ENCODE data around the gene KRTAP13-2.

KRTAP13-2 gene

GRCh38 chr21:30345014-30345413 is 27.1 kb downstream of the KRTAP13-2 start:
- no peak for DNase-seq (ENCODE audit: low read depth)
- TF ChIP-seq MAX (IDR thresholded peaks at IDR 0.05; ENCODE audit: low read depth, low read length) (no peak), POLR2A (IDR thresholded peaks at IDR 0.05; ENCODE audit: extremely low read depth, insufficient read length) (no peak), CTCF (IDR thresholded peaks at IDR 0.05; ENCODE audit: low read depth, low read length) (no peak), MYC (IDR thresholded peaks at IDR 0.05; ENCODE audit: low read depth, low read length) (no peak)
- H3K4me3 ChIP-seq (ENCODE audit: low read depth, low read length), result no peak overlapping the region

- peak; percentile 33 for DNase-seq (ENCODE audit: low read depth)
Measured at GRCh38 chr21:30340714-30341573, 31.1 kb downstream of the KRTAP13-2 start.

GRCh38 chr21:30338717-30339116 is 33.4 kb downstream of the KRTAP13-2 start:
- no peak overlapping the region for H3K4me3 ChIP-seq (ENCODE audit: low read depth, low read length)
- DNase-seq (ENCODE audit: low read depth), result no peak
- TF ChIP-seq MAX (IDR thresholded peaks at IDR 0.05; ENCODE audit: low read depth, low read length), result no peak
- no peak for TF ChIP-seq POLR2A (IDR thresholded peaks at IDR 0.05; ENCODE audit: extremely low read depth, insufficient read length)
- no peak for TF ChIP-seq CTCF (IDR thresholded peaks at IDR 0.05; ENCODE audit: low read depth, low read length)
- no peak for TF ChIP-seq MYC (IDR thresholded peaks at IDR 0.05; ENCODE audit: low read depth, low read length)

More at GRCh38 chr21:30340714-30341573, 31.1 kb downstream of the KRTAP13-2 start:
- TF ChIP-seq MAX (IDR thresholded peaks at IDR 0.05; ENCODE audit: low read depth, low read length) (no peak), CTCF (IDR thresholded peaks at IDR 0.05; ENCODE audit: low read depth, low read length) (peak; percentile 83), POLR2A (IDR thresholded peaks at IDR 0.05; ENCODE audit: extremely low read depth, insufficient read length) (no peak)
- no peak overlapping the region for H3K4me3 ChIP-seq (ENCODE audit: low read depth, low read length)

- DNase-seq (ENCODE audit: low read depth), result no peak
- TF ChIP-seq CTCF (IDR thresholded peaks at IDR 0.05; ENCODE audit: low read depth, low read length), result no peak
- no peak for TF ChIP-seq MAX (IDR thresholded peaks at IDR 0.05; ENCODE audit: low read depth, low read length)
- no peak for TF ChIP-seq POLR2A (IDR thresholded peaks at IDR 0.05; ENCODE audit: extremely low read depth, insufficient read length)
- TF ChIP-seq MYC (IDR thresholded peaks at IDR 0.05; ENCODE audit: low read depth, low read length), result no peak
- no peak overlapping the region for H3K4me3 ChIP-seq (ENCODE audit: low read depth, low read length)
Measured at GRCh38 chr21:30337772-30338171, 34.3 kb downstream of the KRTAP13-2 start.

- TF ChIP-seq MAX (IDR thresholded peaks at IDR 0.05; ENCODE audit: low read depth, low read length), result no peak
- TF ChIP-seq MYC (IDR thresholded peaks at IDR 0.05; ENCODE audit: low read depth, low read length), result no peak
- TF ChIP-seq POLR2A (IDR thresholded peaks at IDR 0.05; ENCODE audit: extremely low read depth, insufficient read length), result no peak
- no peak for TF ChIP-seq CTCF (IDR thresholded peaks at IDR 0.05; ENCODE audit: low read depth, low read length)
- no peak for DNase-seq (ENCODE audit: low read depth)
- no peak within 1 kb of the TSS for H3K4me3 ChIP-seq (ENCODE audit: low read depth, low read length)
Measured at GRCh38 chr21:30337276-30337744, 34.8 kb downstream of the KRTAP13-2 start, which contains the start of gene KRTAP27-1. TSS of gene KRTAP27-1 (minus strand) at chr21:30337694. CDS start at chr21:30337668, 26 bp downstream.
